ENCODE results near the gene CFAP57. TPM values are rescaled to one million over a fixed set of nuclear protein-coding genes. Genes with fewer than 3 reads are reported as not detected.

Gene CFAP57
- total and polyA plus RNA-seq, 2 experiments from 2014 or later, result 0.09 TPM; not detected in 1

GRCh38 chr1:43294761-43295160, 122.6 kb downstream of the CFAP57 start:
- no peak for TF ChIP-seq CTCF (IDR thresholded peaks at IDR 0.05; ENCODE audit: low read depth, low read length)
- Histone ChIP-seq H3K9me3 (ENCODE audit: low read depth) (no peaks in the 10 kb centered on the region), H3K27ac (no peak overlapping the region), H3K4me3 (no peak overlapping the region), H3K27me3 (no peaks in the 10 kb centered on the region), H3K4me1 (ENCODE audit: low read depth) (peaks cover 13% of the 10 kb centered on the region), H3K36me3 (no peaks in the 10 kb centered on the region)
- DNase-seq (ENCODE audit: low read depth in 1 of 2, low spot score in 1 of 2), result no peak

GRCh38 chr1:43296207-43296606, 124.1 kb downstream of the CFAP57 start:
- H3K27me3 ChIP-seq, result no peaks in the 10 kb centered on the region
- peaks cover 13% of the 10 kb centered on the region for H3K4me1 ChIP-seq (ENCODE audit: low read depth)
- no peaks in the 10 kb centered on the region for H3K36me3 ChIP-seq
- peak overlapping the region; percentile 62 for H3K27ac ChIP-seq
- H3K9me3 ChIP-seq (ENCODE audit: low read depth), result no peaks in the 10 kb centered on the region
- no peak for TF ChIP-seq CTCF (IDR thresholded peaks at IDR 0.05; ENCODE audit: low read depth, low read length)
- H3K4me3 ChIP-seq, result no peak overlapping the region
- DNase-seq (ENCODE audit: low read depth in 1 of 2, low spot score in 1 of 2), result no peak

GRCh38 chr1:43298055-43298454, 125.9 kb downstream of the CFAP57 start:
- Histone ChIP-seq H3K27ac (no peak overlapping the region), H3K36me3 (no peaks in the 10 kb centered on the region), H3K9me3 (ENCODE audit: low read depth) (no peaks in the 10 kb centered on the region), H3K4me1 (ENCODE audit: low read depth) (peaks cover 13% of the 10 kb centered on the region), H3K4me3 (no peak overlapping the region), H3K27me3 (no peaks in the 10 kb centered on the region)
- no peak for TF ChIP-seq CTCF (IDR thresholded peaks at IDR 0.05; ENCODE audit: low read depth, low read length)
- no peak for DNase-seq (ENCODE audit: low read depth in 1 of 2, low spot score in 1 of 2)

GRCh38 chr1:43299101-43299500, 127.0 kb downstream of the CFAP57 start:
- no peaks in the 10 kb centered on the region for H3K36me3 ChIP-seq
- no peak for DNase-seq (ENCODE audit: low read depth in 1 of 2, low spot score in 1 of 2)
- peaks cover 13% of the 10 kb centered on the region for H3K4me1 ChIP-seq (ENCODE audit: low read depth)
- no peak for TF ChIP-seq CTCF (IDR thresholded peaks at IDR 0.05; ENCODE audit: low read depth, low read length)
- no peak overlapping the region for H3K4me3 ChIP-seq
- H3K27me3 ChIP-seq, result no peaks in the 10 kb centered on the region
- no peaks in the 10 kb centered on the region for H3K9me3 ChIP-seq (ENCODE audit: low read depth)
- no peak overlapping the region for H3K27ac ChIP-seq

GRCh38 chr1:43300378-43301094, 128.4 kb downstream of the CFAP57 start, which contains the start of gene TIE1:
Gene TIE1 (plus strand): TSS chr1:43300982. CDS start chr1:43301072, 90 bp downstream.
- Histone ChIP-seq H3K9me3 (ENCODE audit: low read depth) (no peaks in the 10 kb centered on the region), H3K4me3 (no peak within 1 kb of the TSS), H3K27ac (no peak within 1 kb of the TSS), H3K4me1 (ENCODE audit: low read depth) (peaks cover 7% of the 10 kb centered on the region), H3K27me3 (no peaks in the 10 kb centered on the region), H3K36me3 (no peaks in the 10 kb centered on the region)
- peak in 1 of 2 donors; percentile 22 for DNase-seq (ENCODE audit: low read depth in 1 of 2, low spot score in 1 of 2)
- TF ChIP-seq CTCF (IDR thresholded peaks at IDR 0.05; ENCODE audit: low read depth, low read length), result no peak

Measured in cardiac muscle cell (in vitro differentiated cells and primary cell).